ENCODE data around the gene YIPF1.
"Not testable (repeated sequence)": the region's sequence is repeated elsewhere in the genome, so short reads cannot be mapped to it uniquely, and the experiment has no call there.

Gene YIPF1

DNA sequence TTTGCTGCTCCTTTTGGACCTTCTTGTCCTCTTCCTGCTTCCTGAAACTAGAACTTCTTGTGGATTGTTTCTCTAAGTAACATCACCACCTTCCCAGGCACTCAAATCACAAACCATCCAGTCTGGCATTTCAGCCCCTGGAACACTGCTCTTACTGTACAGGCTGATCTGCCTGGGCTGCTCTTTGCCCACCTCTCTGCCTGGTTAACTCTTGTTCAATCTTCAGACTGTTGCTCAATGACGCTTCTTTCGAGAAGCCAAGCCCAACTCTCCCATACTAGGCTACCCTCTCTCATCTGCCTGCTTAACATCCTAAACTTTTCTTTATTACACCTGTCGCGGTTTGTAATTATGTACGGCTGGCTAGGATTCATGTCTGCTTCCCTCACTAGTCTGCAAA, 5.0 kb upstream of the YIPF1 start:
- no peak for DNase-seq

DNA sequence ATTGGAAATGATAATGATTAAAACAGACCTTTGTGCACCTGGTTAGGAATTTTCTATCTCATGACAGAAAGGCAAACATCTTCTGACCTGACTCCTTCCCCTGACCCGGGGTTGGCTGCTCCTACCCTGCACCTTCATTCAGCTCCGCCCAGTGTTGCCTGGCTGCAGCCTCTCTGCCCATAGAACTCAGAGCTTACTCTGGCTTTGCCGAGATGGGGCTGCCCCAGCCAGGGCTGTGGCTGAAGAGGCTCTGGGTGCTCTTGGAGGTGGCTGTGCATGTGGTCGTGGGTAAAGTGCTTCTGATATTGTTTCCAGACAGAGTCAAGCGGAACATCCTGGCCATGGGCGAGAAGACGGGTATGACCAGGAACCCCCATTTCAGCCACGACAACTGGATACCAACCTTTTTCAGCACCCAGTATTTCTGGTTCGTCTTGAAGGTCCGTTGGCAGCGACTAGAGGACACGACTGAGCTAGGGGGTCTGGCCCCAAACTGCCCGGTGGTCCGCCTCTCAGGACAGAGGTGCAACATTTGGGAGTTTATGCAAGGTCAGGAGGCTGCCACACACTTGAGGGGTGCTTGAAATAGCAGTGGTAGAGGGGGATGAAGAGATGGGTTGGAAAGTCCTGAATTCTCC, 4.5 kb upstream of the YIPF1 start, which contains the start of gene DIO1:
Gene DIO1 (plus strand): TSS at position 189 of the 638 bp plus-strand sequence. CDS start 24 bp downstream, at position 213.
- DNase-seq, result no peak

DNA sequence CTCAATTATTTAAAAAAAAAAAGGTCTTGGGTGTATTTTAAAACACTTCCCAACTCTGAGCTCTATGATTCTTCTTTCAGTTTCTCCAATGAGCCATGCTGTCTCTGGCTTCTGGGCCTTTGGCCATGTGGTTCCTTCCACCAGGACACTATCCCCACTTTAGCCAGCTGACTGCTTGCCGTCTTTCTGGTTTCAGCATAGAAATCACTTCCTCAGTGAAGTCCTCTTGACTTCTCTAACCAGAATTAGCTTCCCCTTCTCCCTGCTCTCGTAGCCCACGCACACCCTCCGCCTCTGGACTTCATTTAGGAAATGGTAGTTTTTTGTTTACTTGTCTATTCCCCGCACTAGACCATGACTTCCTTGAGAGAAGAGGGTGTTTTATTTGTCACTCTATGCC, 3.3 kb upstream of the YIPF1 start:
- no peak for DNase-seq

DNA sequence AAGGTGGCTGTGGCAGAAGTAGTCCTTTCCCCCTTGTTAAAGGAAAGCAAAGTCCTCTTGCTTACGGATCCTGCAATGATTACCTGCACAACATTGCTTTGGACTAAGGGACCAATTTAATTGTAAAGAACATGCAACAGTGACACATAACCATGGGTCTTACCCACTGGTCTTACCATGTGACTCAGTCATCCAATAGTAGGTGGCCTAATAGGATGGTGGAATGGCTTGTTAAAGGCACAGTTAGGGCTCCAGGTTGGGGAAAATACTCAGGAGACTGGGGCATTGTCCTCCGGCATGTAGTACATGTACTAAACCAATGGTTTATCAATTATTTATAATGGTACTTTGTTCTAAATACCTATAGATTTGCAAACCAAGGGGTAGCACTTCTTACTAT, 2.1 kb upstream of the YIPF1 start:
- DNase-seq, result no peak

DNA sequence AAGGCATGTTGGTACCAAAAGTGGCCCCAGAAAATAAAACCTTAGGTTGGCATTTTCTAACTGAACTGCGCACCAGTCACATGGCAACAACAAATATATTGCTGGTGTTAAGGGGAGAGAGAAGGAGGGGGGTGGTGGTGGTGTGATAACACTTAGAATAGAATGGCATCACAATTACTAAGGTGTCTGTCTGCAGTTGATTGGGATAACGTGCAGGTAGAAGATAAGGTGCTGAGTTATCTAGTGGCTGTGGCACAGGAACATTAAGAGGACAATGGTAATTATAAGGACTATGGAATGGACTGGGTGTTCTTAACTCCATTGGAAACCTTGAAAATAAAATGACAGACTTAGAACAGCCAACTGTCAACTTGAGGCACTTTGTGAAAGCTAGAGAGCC, 1.4 kb upstream of the YIPF1 start:
- no peak for DNase-seq

DNA sequence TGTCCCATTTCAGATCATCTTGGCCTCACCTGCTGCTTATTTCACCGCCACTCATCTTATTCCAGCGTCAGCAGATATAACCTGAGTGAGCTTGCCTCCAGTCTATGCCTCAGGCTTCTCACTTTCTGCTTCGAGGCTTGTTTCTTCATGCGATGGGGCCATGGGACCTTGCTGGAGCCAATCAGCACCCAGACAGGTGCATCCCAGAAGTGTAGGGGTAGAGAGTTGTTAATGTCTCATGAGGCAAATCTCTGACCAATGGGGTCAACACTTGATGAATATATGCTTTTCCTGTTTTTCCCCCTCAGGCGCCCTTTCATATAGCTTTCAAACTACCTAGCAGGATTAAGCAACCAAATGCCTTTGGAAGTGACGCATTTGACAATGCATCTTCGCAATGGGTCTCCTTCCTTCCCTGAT, 935 bp upstream of the YIPF1 start:
- no peak for DNase-seq

DNA sequence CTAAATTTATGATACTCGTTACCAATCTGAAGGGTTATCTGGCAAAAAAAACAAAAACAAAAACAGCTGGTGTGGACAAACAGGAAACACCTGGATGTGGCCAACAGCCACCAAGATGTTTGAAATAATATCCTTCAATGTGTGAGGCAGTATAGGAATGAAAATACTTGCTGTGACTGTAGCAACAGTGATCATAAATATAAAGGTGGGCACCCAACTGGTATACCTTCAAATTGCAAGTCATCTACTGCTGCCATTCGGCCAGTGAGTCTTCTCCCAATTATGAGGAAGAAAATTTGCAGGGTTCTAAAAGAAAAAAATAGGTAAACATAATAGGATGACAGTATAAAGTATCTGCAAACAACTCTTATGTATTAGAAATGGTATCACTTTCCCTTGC, 916 bp downstream of the YIPF1 start:
- DNase-seq, result no peak

DNA sequence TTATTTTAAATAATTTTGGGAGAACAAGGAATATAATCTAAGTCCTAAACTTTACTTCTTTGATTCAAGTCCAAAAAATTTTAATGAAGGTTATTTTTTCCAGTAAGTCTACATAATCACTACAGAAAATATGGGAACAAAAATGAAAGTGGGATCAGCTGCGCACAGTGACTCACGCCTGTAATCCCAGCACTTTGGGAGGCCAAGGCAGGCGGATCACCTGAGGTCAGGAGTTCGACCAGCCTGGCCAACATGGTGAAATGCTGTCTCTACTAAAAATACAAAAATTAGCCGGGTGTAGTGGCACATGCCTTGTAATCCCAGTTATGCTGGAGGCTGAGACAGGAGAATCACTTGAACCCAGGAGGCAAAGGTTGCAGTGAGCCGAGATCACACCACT, 6.0 kb downstream of the YIPF1 start:
- not testable (repeated sequence) for DNase-seq

DNA sequence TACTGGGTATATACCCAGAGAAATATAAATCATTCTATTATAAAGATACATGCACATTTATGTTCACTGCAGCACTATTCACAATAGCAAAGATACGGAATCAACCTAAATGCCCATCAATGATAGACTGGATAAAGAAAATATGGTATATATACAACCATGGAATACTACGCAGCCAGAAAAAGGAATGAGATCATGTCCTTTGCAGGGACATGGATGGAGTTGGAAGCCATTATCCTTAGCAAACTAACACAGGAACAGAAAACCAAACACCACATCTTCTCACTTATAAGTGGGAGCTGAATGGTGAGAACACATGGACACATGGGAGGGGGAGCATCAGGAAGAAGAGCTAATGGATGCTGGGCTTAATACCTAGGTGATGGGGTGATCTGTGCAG, 7.7 kb downstream of the YIPF1 start:
- DNase-seq, result not testable (repeated sequence)

DNA sequence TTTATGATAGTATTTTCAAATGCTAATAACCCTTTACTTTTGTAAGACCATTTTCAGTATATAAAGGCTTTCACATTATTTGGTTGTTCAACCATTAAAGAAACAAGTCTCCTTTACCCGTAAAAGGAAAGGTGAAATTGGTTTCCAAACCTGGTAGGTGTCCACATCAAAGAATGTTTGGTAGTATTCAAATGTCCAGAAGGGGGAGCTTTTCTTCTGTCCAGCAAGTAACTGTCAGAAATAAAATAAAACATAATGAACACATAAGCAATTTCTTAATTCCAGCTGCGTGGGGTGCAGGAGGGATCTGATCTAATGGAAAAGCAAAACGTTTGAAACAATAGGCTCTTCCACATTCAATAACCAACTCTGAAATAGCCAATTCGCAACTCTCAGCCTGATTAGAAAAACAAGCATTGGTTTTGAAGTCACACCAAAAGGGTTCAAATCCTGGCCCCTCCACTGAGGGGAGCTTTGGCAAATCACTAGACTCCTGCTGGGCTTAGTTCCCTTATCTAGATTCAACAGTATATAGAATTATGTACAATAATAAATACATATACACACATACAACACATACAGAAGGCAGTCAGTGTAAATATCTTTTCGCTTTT, 11.0 kb downstream of the YIPF1 start:
- DNase-seq, result peak; percentile 42

DNA sequence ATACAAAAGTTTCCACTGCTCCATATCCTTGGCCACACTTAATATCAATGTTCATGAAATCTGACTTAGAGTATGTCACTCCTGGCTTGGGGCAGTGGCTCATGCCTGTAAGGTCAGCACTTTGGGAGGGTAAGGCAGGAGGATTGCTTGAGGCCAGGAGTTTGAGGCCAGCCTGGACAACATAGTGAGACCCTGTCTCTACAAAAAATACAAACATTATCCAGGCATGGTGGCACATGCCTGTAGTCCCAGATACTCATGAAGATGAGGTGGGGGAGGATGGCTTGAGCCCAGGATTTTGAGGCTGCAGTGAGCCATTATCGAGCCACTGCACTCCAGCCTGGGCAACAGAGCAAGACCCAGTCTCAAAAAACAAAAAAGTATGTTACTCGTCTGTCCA, 14.4 kb downstream of the YIPF1 start:
- not testable (repeated sequence) for DNase-seq

DNA sequence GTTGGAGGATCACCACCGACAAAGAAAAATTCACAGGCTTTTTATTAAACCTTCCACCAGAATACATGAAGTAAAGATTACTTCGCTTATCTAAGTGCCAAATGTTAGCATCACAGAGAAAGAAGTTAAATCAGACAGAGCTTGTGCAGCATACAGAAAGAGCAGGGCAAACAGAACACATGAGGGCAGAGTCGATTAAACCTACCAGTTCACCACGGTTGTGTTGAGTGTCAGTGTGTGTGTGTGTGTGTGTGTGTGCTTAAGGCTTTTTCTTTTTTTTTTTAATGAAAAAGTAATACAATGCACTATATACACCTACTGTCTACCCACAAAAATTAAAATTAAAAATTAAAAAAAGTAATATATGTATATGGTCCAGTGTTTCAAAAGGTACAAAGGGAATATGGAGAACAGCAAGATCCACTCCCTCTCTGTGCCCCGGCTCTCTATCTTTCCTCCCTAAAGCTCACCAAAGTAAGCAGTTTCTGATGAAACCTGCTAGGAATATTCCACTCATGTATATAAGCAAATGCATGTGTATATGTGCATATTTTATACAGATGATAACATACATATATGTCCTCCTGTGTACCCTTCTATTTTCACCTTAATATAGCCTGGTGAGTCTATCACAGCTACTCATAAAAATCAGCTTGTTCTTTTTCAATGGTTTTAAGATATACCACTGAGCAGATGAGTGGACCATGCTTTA, 17.7 kb downstream of the YIPF1 start:
- no peak for DNase-seq

DNA sequence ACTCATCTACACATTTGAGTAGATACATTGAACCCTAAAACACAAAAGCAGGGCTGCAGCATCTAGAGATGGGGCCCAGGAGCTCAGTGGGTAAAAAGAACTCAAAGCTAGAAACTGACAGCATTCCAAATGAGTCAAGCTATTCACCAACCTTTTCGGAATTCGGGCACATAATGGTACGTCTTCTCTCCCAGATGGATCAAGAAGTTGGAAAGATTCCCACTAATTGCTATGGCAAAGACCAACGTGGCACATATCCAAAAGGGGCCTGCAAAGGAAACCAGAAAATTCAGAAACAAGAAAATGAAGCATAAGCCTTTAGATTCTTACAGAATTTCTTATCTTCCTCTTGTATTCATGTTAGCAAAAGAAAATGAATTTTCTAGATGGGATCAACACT, 18.4 kb downstream of the YIPF1 start:
- DNase-seq, result no peak

DNA sequence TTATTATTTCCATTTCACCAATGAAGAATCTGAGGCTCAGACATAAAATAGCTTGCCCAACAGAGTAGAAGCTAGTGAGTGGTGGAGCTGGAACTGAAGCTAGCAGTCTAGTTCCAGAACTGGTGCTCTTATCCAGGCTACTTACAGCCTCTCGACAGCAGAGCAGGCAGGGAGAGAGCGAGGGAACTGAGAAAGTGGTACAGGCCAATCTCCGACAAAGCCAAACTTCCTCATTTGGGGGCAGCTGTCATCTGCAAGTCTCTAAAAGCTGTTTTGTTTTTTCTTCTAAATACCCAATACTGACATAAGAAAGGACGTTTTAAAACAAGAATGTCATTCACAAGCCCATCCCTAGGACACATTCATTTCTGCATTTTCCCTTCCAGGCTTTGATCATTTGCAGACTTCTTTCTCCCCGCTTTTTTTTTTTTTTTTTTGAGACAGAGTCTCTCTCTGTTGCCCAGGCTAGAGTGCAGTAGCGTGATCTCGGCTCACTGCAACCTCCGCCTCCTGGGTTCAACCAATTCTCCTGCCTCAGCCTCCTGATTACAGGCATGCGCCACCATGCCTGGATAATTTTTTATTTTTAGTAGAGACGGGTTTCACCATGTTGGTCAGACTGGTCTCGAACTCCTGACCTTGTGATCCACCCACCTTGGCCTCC, 20.0 kb downstream of the YIPF1 start:
- no peak for DNase-seq

DNA sequence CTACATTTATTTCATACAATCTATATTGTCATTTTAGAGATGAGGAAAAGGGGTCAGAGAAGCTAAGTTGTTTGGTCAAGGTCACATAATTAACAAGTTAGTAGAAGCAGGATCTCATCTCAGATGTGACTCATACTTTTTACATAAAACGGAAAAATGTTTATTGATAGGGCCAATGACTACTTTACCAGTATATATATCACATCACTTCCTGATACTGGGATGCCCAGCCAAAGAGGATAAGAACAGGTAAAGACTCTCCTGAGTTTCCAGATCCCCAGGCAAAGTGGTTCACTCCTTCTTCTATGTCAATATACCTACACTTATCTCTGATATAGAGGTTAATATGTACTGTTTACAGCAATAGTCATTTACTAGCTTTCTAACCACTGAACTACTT, 21.0 kb downstream of the YIPF1 start:
- no peak for DNase-seq

DNA sequence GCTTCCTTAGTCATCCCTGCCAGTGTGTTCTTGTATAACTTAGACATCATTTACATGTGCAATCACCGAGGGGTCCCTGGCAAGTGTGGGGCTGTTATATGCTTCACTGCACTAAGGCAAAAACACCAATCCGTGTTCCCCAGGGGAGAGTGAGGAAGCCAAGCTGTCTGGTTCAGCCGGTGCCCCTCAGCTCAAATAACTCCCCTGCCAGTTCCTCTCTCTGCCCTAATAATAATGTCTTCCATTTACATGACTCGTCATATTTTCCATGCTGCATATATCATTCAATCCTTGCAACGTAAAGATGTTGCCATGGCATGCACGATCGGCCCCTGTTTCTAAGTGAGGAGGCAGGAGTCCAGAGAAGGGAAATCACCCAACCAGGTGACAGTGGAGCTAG, 27.1 kb downstream of the YIPF1 start:
- no peak for DNase-seq

DNA sequence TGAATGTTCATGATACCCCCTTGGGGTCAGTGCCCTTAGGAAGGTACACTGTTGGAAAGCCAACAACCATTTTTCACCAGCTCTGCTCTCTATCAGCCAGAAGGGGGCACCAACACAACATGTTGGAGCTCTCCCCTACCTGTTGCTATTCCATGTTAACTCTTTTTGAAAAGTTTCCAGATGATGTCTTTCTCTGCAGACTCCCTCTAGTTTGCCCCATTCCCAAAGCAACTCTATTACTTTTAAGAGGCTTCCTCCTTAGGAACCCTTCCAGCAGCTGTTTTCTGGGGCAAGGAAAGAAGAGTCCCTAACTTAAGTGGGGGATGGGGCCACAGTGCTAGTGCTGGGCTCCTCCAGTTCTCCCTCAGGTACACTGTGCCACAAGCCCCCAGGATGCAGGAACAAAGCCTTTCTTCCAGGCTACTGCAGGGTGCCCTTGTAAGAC, 28.6 kb downstream of the YIPF1 start:
- peak; percentile 53 for DNase-seq

DNA sequence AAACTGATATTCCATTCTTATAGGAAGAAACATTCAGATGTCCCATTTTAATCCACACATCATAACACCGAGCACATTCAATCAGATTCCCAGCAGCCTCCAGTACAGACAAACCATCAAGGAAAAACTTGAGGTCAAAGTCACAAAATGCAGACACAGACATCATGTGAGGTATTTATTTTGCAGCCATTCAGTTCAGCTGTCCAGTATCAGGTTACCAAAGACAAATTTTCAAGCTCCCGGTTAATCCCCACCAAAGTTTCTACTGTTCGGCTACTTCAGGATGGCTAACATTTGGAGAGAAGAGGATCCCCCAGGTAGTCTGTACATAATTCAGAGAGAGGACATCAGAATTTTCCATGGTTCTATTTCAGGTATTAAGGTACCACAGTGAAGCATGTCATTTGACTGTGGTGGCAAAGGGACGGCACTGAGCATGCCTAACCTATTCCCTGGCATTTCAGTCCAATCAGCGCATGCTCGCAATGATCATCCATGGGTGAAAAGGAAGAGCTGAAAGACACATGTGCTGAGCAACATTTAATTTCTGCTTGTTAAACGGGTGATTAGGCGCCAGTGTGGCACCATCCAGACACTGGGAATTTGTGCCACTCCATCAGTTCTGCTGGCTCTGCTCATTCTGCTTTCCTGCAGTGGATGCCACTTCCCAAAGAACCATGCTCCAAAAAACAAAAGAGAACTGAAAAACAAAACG, 37.9 kb downstream of the YIPF1 start:
- no peak for DNase-seq

DNA sequence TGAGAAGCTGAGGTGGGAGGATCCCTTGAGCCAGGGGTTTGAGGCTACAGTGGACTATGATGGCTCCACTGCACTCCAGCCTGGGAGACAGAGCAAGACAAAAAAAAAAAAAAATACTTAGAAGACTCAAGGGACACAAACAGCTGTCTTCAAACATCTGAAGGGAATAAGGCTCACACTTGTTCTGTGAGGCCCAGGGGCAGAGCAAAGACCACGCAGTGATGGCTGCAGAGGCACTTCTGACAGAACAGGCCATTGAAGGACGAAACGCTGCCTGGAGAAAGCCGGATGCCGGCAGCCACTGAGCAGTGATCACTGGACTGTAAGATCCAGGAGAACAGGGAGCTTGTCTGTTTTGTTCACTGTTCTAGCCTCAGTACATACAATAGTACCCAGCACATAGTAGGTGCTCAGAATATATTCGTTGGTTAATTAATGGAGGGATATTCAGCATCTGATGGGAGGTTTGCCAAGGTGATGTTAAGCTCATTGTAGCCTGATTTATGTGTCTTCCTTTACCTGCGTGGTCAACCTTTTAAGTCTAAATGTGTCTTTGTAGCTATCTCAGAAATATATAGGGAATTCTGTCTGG, 39.4 kb downstream of the YIPF1 start:
- DNase-seq, result no peak

DNA sequence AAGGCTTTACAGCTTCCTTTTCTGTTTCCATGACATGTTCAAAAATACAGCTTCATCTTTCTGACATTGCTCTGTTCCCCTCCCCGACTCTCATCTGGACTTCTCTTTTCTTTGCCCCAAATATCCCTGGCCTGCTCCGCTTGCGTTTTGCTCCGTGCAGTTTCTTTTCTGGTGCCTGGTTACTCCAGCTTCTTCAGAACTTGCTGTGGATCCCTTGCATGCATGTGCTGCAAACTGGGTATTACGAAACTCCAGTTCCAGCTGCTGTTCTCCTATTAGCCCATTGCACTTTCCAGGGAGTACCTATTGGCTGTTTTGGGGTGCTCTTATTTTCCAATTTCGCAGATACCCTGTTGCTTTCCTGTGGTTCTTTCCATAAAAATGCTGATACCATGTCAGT, 41.6 kb downstream of the YIPF1 start:
- DNase-seq, result no peak

DNA sequence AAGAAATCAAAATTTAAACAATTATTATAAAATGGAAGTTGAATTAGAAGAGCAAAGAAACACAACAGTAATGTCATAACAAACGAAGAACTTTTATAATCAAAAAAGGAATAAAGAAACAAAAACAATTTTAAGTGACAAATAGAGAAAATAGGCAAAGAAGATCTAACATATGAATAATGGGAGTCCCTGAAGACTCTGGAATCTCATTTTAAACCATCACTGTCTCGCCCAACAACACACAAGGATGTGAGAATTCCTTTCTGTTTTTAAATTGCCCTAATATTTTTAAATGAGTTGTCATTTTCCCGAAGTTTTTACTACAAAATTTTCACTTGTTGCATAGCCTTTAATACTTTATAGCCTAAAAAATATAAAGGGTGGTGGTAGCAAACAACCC, 47.2 kb downstream of the YIPF1 start:
- no peak for DNase-seq

DNA sequence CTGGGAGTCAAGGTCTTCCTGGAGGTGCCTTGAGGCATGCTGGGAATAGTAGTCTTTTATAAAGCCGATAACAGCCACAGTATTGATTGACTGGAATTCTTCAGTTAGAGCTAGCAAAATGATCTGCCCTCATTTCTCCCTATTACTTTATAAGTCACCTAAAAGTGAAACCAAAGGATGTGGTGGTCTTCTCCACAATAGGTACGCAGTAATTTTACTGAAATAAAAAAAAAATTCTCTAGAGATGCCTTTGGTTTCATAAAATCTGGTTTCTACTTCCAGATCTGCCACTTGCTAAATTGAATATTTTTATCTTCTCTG, 51.0 kb downstream of the YIPF1 start:
- DNase-seq, result no peak

All from fibroblast of skin of back (primary cell).